HG03558 (cell line): ENCODE results near the gene PLIN1.

Source experiments
- ATAC-seq: cut with Tn5 transposase; IDR thresholded peaks from one replicate; pipeline ENCODE4 v1.9.1; 2021; ENCODE audit warnings: moderate number of reproducible peaks; ENCODE audit not compliant: unreplicated experiment; ENCODE audit errors: extremely low read depth

PLIN1 gene

DNA sequence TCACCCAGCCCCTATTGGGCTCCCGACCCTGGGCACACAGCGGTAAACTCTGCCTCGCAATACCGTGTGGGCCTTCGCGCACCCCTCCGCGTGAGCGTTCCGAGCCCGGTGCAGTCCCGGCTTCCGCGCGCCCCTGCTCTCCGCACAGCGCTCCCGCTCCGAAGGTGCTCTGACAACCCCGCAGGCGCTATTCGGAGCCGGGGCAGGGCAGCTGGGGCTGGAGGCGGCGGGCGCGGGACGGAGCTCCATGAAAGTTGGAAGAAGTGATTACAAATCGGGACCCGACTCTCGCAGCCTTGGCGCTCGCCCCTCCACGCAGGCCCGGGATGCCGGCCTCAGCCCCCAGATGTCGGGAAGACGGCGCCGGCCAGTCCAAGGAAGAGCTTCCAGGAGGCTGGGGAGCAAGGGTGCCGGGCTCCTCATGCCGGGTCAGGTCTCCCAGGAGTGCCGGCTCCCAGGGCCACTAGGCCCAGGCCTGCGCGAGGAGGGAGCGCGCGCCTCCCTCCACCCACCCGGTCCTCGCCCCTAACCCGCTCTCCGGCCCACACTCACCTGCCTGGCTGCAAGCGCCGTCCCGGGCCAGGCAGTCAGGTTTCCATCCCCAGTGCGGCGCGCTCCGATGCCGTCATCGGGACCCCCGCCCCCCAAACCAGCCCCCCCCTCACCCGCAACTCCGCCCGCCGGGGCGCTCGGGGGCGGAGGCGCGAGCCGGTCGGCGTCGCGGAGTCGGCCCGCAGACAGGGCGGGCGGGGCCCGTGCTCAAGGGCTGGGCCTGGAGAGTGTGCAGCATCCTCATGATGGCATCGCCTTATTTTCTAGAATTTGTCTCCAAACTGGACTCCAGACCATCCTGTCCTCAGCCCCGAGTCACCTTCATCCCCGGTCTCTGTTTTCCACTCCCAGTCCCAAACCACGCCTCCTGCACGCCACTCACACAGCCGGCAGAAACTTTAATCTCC, 24.0 kb downstream of the PLIN1 start, which contains the start of gene KIF7:
TSS of gene KIF7 (minus strand) at position 621 of the 959 bp plus-strand sequence. CDS start 2,537 bp downstream, outside the sequence.
- no peak for ATAC-seq

DNA sequence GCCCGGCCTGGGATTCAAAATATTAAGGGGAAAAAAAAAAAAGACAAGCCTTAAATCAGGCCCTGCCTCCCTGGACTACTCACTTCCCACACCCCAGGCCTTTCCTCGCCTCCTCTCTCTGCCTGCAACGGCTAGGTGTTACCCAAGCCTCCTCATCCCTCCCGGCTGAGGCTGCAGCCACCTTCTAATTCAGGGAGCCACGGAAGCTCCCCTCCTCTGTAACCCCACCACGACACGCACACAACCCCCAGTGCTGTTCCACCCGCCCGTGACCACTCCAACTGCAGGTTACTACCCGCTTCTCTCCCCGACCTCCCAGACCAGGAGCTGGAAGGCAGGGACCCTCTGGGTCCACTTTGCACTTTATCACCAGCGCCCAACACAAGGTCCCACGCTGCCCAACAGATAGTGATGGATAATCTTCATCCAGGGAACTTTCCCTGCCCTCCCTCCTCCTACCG, 24.8 kb downstream of the PLIN1 start:
- ATAC-seq, result no peak

DNA sequence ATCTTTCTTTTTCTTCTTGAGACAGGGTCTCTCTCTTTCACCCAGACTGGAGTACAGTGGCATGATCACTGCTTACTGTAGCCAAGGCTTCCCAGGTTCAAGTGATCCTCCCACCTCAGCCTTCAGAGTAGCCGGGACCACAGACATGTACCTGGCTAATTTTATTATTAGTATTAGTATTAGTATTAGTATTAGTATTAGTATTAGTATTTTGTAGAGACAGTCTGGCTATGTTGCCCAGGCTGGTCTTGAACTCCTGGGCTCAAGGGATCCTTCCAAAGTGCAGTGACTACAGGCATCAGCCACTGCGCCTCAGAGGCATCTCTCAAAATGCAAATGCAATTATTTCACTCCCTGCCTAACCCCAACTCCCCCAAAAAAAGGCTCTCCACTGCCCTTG, 25.6 kb downstream of the PLIN1 start:
- ATAC-seq, result no peak

GRCh38 chr15:89652666-89653065, 26.5 kb downstream of the PLIN1 start:
- no peak for ATAC-seq

- ATAC-seq, result no peak
Observed at GRCh38 chr15:89652131-89652530, 27.0 kb downstream of the PLIN1 start.

DNA sequence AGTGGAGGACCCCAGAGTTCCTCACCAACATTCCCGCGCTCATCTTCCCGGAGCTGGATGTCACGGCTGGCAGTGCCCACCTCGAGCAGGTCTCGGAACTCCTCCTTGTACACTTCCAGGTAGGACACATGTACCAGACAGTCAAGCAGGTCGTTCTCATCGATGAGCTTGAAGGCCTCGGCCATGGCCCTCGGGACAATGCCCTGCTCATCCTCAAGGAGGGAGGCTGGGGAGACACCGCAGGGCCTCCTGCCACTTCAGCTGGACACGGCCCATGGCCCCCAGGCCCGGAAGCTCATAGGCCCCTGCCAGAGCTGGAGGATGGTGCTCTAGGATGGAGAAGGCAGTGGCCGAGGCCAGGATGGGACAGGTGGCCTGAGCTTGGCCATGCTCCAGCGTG, 29.5 kb downstream of the PLIN1 start:
- no peak for ATAC-seq

DNA sequence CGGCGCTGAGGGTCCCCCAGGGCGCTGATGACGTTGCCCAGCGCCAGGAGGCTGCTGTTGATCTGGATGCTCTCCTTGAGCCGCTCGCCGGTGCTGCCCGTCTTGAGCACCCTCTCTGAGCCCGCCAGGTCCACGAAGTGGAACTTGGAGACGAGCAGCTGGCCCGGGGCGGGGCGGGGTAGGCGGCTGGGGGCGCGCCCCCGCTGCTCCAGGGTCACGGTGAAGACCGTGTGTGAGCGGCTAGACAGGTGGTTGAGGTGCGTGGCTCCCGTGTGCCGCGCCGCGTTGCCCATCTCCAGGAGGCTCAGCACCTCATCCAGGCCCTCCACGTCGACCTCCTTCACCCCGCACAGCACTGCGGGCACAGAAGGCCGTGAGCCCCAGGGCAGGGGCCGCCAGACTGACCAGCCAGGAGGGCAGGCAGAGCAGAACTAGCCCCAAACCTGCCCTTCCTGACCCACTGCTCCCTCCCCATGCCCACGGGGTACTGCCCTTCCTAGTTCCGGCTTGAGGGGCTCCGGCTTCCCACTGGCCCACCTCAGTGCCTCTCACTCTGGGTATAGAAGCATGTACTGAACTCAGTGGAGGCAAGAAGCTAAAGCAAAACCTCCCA, 30.0 kb downstream of the PLIN1 start:
- no peak for ATAC-seq

GRCh38 chr15:89648106-89649012, 30.8 kb downstream of the PLIN1 start:
- ATAC-seq, result no peak

DNA sequence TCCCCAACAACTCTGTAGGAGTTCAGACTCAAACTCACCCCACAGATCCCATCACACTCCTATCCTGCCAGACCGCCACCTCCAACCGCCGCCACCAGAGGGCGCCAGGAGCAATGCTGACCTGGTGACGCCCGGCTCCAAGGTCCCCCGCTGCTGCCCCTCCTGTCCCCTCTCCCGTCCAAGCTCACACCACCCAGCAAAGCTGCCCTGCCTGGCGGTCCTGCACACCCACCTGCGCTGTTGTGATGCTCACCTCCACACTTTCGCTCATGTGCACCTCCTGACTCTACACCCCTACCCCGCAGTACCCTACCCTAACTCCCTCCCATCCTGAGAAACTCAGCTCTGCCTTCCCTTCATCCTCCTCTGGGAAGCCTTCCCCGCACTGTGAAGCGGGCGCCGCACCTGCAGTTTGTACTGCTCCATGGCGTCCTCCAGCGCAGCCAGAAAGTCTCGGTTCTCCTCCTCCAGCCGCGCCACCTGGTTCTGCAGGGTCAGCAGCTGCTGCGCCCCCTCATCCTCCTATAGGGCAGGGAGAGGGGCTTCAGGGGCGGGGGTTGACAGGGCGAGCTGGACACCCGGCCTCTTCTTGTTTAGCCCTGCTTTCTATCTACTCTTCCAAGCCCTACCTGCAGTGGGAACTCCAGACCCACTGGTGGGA, 31.8 kb downstream of the PLIN1 start:
- ATAC-seq, result no peak

GRCh38 chr15:89646416-89647141, 32.6 kb downstream of the PLIN1 start:
- ATAC-seq, result no peak

GRCh38 chr15:89645680-89646079, 33.5 kb downstream of the PLIN1 start:
- ATAC-seq, result no peak

DNA sequence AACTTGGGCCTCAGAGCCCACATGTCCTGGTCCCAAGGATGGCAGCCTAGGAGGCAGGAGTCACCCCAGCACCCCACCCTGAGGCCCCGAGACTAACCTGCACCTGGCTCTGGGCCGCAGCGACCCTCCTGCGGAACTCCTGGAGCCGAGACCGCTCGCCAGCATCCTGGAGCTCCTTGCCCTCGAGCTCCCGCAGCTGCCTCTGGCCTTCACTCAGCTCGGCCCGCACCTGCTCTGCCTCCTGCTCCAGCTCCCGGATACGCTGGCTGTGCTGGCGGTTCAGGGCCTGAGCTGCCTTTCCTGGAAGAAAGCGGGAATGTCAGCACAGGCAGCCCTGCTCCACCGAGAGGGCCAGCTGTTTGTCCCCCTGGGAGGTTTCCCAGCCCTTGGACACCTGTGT, 37.1 kb downstream of the PLIN1 start:
- ATAC-seq, result no peak

GRCh38 chr15:89641053-89641452, 38.1 kb downstream of the PLIN1 start:
- ATAC-seq, result no peak

- no peak for ATAC-seq
Observed at GRCh38 chr15:89640245-89640644, 38.9 kb downstream of the PLIN1 start.

- no peak for ATAC-seq
Observed at GRCh38 chr15:89633585-89633984, 45.6 kb downstream of the PLIN1 start.

DNA sequence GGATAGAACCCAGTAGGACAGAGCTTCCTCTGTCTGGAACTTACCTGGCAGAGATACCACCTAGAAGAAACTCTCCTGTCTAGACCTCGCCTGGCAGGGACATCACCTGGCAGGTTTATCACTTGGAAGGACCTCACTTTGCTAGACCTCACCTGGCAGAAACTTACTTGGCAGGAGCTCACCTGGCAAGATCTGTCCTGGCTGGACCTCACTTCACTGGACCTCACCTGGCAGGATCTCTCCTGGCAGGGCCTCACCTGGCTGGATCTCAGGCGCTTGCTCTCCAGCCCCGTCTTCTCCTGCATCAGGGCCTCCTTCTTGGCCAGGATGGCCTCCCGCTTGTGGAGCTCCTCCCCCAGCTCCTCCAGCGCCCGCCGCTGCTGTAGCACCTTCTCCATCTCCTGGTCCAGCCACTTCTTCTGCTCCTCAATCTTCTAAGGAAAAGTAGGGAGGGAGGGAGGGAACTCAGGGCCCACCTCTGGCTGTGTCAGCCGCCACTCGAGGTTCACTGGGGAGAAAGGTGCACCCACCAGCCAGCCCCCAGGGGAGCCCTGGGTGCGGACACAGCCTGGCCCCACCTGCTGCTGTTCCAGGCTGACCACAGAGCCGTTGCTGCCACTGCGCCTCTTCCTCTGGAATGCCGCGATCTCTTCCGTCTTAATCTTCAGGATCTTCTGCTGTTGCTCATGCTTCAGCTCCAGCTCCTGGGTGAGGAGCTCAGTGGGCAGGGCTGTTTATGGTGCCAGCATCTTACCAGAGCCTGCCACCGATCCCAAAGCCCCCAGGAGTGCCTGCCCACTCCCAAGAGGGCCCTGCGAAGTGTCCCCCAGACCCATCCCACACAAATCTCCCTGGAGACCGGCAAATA, 46.4 kb downstream of the PLIN1 start:
- no peak for ATAC-seq

DNA sequence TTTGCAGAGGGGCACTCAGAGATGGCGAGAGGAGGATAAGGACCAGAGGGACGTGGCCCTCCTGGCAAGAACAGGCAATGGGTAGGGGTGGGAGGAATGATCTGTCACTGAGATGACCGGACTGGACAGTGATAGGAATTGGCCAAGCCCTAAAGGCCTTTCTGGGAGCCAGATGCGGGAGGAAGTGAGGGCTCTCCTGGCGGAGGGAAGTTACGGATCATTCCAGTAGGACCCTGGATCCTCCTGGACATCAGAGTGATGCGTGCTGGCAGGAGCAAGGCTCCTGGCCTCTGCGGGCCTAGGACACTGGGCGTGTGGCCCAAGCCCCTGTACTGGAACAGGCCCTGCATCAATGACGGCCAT, 47.3 kb downstream of the PLIN1 start:
- no peak for ATAC-seq
